Right lung (tissue), 5 donors: ENCODE measurements around the gene TMEM120B. TPM values are rescaled to one million over a fixed set of nuclear protein-coding genes. Genes with fewer than 3 reads are reported as not detected.
"Not testable (repeated sequence)": the region's sequence is repeated elsewhere in the genome, so short reads cannot be mapped to it uniquely, and the experiment has no call there.

ENCODE experiments used
- DNase-seq, 2 donors: peaks; one replicate each; pipeline ENCODE4 v3.0.0-alpha.2; 2013
- polyA plus RNA-seq, 5 donors: library from polyadenylated mRNA; unstranded; fragments of 120-200 nt; gene quantifications; one replicate each; pipeline versions ENCODE4 v1.2.1 to v1.2.3, GENCODE V29; 2013; ENCODE audit warnings: inconsistent platforms in 1 of 5, low replicate concordance in 1 of 5; ENCODE audit not compliant: insufficient read length in 5 of 5, insufficient read depth in 1 of 5

The TMEM120B gene
- polyA plus RNA-seq, 5 donors, result 6.8 to 13.5 (median 11.3) TPM

- no peak for DNase-seq
Measured at GRCh38 chr12:121708313-121709063, 4.1 kb upstream of the TMEM120B start.

- DNase-seq, result not testable (repeated sequence)
Measured at GRCh38 chr12:121709064-121709424, 3.5 kb upstream of the TMEM120B start.

GRCh38 chr12:121709478-121709961, 3.0 kb upstream of the TMEM120B start:
- DNase-seq, result no peak

- DNase-seq, result no peak
Measured at GRCh38 chr12:121711361-121712189, 977 bp upstream of the TMEM120B start.

GRCh38 chr12:121712190-121712460, 427 bp upstream of the TMEM120B start:
- DNase-seq, result no peak

- peak in 1 of 2 donors; percentile 36 for DNase-seq
Measured at GRCh38 chr12:121713257-121713777, 765 bp downstream of the TMEM120B start.

GRCh38 chr12:121713793-121714192, 1.2 kb downstream of the TMEM120B start:
- DNase-seq, result no peak

GRCh38 chr12:121715055-121715454, 2.5 kb downstream of the TMEM120B start:
- DNase-seq, result not testable (repeated sequence)

GRCh38 chr12:121715862-121716435, 3.4 kb downstream of the TMEM120B start:
- no peak for DNase-seq

- DNase-seq, result no peak
Measured at GRCh38 chr12:121717041-121717699, 4.6 kb downstream of the TMEM120B start.

- no peak for DNase-seq
Measured at GRCh38 chr12:121718653-121719239, 6.2 kb downstream of the TMEM120B start.

GRCh38 chr12:121719926-121720414, 7.4 kb downstream of the TMEM120B start:
- DNase-seq, result no peak

GRCh38 chr12:121720762-121721161, 8.2 kb downstream of the TMEM120B start:
- DNase-seq, result no peak

- no peak for DNase-seq
Measured at GRCh38 chr12:121722511-121722910, 10.0 kb downstream of the TMEM120B start.

- DNase-seq, result no peak
Measured at GRCh38 chr12:121723200-121723599, 10.6 kb downstream of the TMEM120B start.

- DNase-seq, result no peak
Measured at GRCh38 chr12:121724925-121725324, 12.4 kb downstream of the TMEM120B start.

GRCh38 chr12:121725423-121725822, 12.9 kb downstream of the TMEM120B start:
- DNase-seq, result no peak

- DNase-seq, result no peak
Measured at GRCh38 chr12:121729021-121729420, 16.5 kb downstream of the TMEM120B start.

- no peak for DNase-seq
Measured at GRCh38 chr12:121731473-121731872, 18.9 kb downstream of the TMEM120B start.

GRCh38 chr12:121733849-121734248, 21.3 kb downstream of the TMEM120B start:
- DNase-seq, result no peak

- DNase-seq, result no peak
Measured at GRCh38 chr12:121738340-121738858, 25.8 kb downstream of the TMEM120B start.
